NB4 (cell line): ENCODE data around the gene OTOF.

ENCODE experiments used
- POLR2A ChIP-seq: IDR thresholded peaks from 2 replicates; pipeline ENCODE4 v1.6.1; 2011; ENCODE audit warnings: mild to moderate bottlenecking; ENCODE audit not compliant: insufficient read length; ENCODE audit errors: extremely low read depth
- TF ChIP-seq, protein P1 (sequence below): IDR thresholded peaks from one replicate; pipeline ENCODE4 v1.5.1; 2012; ENCODE audit warnings: low read depth, low read length
- TF ChIP-seq, protein P2 (sequence below): IDR thresholded peaks from 2 replicates; pipeline ENCODE4 v1.6.1; 2011; ENCODE audit warnings: low read depth, low read length

GRCh38 chr2:26423750-26424149, 54.2 kb downstream of the OTOF start:
- TF ChIP-seq, protein P1, sequence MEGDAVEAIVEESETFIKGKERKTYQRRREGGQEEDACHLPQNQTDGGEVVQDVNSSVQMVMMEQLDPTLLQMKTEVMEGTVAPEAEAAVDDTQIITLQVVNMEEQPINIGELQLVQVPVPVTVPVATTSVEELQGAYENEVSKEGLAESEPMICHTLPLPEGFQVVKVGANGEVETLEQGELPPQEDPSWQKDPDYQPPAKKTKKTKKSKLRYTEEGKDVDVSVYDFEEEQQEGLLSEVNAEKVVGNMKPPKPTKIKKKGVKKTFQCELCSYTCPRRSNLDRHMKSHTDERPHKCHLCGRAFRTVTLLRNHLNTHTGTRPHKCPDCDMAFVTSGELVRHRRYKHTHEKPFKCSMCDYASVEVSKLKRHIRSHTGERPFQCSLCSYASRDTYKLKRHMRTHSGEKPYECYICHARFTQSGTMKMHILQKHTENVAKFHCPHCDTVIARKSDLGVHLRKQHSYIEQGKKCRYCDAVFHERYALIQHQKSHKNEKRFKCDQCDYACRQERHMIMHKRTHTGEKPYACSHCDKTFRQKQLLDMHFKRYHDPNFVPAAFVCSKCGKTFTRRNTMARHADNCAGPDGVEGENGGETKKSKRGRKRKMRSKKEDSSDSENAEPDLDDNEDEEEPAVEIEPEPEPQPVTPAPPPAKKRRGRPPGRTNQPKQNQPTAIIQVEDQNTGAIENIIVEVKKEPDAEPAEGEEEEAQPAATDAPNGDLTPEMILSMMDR: no peak
- TF ChIP-seq POLR2A: no peak
- TF ChIP-seq, protein P2, sequence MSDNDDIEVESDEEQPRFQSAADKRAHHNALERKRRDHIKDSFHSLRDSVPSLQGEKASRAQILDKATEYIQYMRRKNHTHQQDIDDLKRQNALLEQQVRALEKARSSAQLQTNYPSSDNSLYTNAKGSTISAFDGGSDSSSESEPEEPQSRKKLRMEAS: no peak
